Left ventricle myocardium inferior (tissue), 1 donor: ENCODE results near the gene BTN3A1. TPM values are rescaled to one million over a fixed set of nuclear protein-coding genes. Genes with fewer than 3 reads are reported as not detected.

ENCODE experiments used
- DNase-seq: peaks from one replicate; pipeline ENCODE4 v3.0.0-alpha.2; 2020
- H3K27ac ChIP-seq: fragments of 200-600 bp; replicated peaks from 2 replicates; pipeline ENCODE4 v1.8.0; 2021
- H3K27me3 ChIP-seq: fragments of 200-600 bp; 2 replicates; pipeline ENCODE4 v1.8.0; 2021; ENCODE audit warnings: low read depth
- H3K36me3 ChIP-seq: fragments of 200-600 bp; 2 replicates; pipeline ENCODE4 v1.8.0; 2021
- H3K4me1 ChIP-seq: fragments of 200-600 bp; 2 replicates; pipeline ENCODE4 v1.8.0; 2021
- H3K4me3 ChIP-seq: fragments of 200-600 bp; 2 replicates; pipeline ENCODE4 v1.8.0; 2021; ENCODE audit warnings: mild to moderate bottlenecking, moderate library complexity
- H3K9me3 ChIP-seq: fragments of 200-600 bp; replicated peaks from 2 replicates; pipeline ENCODE4 v1.8.0; 2021
- intact Hi-C: fragments of 100-400 bp; cut with micrococcal nuclease; formaldehyde crosslinking; loops from one replicate; pipeline ENCODE4 v1.11.0; 2022
- total RNA-seq: library from RNA; stranded (reverse); fragmentation: NEBNext Ultra II Directional; extraction: Animal tissue kit (Norgen Biotek cat#: 25700); gene quantifications from one replicate; pipeline ENCODE4 v1.2.1, GENCODE V29; 2021
- TF ChIP-seq, protein P1 (sequence below): fragments of 200-600 bp; IDR thresholded peaks from 2 replicates; pipeline ENCODE4 v1.8.0; 2021; ENCODE audit warnings: antibody characterized with exemption, mild to moderate bottlenecking, borderline replicate concordance
- donor health status: DM: no; HTN: yes; CAD: no; lungs with severe emphysema.

BTN3A1 gene
- total RNA-seq, 1 donor from 2014 or later: 9.7 TPM

DNA sequence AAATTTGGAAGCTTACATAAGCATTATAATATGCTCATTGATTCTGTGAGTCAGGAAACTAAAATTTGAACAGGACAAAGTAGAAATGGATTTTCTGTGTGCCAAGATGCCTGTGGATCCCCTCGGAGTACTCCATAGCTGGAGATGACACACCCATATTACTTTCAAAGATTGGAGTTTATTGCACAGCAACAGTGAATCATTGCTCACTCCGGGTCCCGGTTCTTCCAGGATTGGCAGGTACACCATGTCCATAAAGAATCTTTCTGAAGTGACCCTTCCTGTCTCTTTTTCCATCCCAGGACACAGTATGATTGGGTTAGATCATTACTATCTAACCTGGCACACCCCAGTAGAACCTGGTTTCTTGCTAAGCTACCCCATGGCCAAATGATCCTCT is 21.8 kb upstream of the BTN3A1 start:
- Histone ChIP-seq H3K9me3 (no peaks in the 10 kb centered on the region), H3K4me1 (peaks cover 12% of the 10 kb centered on the region), H3K27me3 (no peaks in the 10 kb centered on the region), H3K27ac (no peak overlapping the region), H3K36me3 (no peaks in the 10 kb centered on the region), H3K4me3 (no peak overlapping the region)
- intact Hi-C loops: no loop called here
- DNase-seq: no peak
- TF ChIP-seq, protein P1, sequence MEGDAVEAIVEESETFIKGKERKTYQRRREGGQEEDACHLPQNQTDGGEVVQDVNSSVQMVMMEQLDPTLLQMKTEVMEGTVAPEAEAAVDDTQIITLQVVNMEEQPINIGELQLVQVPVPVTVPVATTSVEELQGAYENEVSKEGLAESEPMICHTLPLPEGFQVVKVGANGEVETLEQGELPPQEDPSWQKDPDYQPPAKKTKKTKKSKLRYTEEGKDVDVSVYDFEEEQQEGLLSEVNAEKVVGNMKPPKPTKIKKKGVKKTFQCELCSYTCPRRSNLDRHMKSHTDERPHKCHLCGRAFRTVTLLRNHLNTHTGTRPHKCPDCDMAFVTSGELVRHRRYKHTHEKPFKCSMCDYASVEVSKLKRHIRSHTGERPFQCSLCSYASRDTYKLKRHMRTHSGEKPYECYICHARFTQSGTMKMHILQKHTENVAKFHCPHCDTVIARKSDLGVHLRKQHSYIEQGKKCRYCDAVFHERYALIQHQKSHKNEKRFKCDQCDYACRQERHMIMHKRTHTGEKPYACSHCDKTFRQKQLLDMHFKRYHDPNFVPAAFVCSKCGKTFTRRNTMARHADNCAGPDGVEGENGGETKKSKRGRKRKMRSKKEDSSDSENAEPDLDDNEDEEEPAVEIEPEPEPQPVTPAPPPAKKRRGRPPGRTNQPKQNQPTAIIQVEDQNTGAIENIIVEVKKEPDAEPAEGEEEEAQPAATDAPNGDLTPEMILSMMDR: no peak

DNA sequence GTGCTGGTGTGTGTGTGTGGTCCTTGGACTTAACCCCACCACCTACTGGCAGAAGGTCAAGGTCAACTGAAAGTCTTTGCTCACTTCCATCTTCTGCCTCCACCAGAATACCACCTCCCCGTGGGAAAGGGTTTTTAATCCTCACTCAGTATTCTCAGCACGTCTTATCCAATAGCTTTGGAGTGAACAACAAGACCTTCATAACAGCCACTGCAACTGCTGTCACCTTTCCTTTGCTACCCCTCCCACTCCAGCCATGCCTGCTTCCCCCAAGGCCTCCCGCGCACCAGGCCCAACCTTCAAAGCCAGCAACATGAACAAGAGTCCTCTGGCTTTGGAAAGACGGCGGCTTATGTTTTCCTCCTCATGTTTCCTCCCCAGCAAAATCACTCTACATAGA is 20.0 kb upstream of the BTN3A1 start:
- Histone ChIP-seq H3K4me3 (no peak overlapping the region), H3K27me3 (no peaks in the 10 kb centered on the region), H3K4me1 (peaks cover 12% of the 10 kb centered on the region), H3K36me3 (no peaks in the 10 kb centered on the region), H3K9me3 (no peaks in the 10 kb centered on the region), H3K27ac (no peak overlapping the region)
- TF ChIP-seq, protein P1: no peak
- intact Hi-C loops: no loop called here
- no peak for DNase-seq

DNA sequence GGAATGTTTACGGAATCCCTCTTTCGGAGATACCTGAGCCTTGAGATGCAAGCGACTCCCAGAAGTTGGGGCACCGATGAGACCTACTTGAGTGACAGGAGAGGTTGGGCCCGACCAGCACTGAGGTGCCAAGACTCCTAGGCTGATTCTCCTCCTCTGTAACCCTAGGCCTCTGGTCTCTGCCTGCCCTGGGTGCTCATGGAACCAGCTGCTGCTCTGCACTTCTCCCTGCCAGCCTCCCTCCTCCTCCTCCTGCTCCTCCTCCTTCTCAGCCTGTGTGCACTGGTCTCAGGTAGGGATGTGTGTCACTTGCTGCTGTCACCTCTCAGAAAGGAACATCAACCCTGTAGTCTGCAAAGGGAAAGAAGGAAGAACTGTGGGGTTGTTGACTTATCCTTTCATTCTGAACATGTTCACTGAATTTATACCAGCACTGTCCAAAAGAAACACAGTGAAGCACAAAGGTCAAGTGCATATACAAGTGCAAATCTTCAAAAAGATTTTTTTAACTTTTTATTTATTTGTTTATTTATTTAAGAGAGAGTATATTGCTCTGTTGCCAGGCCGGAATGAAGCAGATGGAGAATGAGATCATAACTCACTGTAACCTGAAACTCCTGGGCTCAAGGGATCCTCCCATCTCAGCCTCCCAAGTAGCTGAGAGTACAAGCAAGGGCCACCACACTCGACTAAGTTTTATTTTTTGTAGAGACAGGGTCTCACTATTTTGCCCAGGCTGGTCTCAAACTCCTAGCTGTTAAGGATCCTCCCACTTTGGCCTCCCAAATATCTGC is 18.3 kb upstream of the BTN3A1 start:
- Histone ChIP-seq H3K27ac (peak overlapping the region; percentile 52), H3K4me1 (peaks cover 12% of the 10 kb centered on the region), H3K4me3 (peak overlapping the region; percentile 79), H3K27me3 (no peaks in the 10 kb centered on the region), H3K9me3 (no peaks in the 10 kb centered on the region), H3K36me3 (no peaks in the 10 kb centered on the region)
- intact Hi-C loops: no loop called here
- DNase-seq: no peak
- TF ChIP-seq, protein P1: no peak

GRCh38 chr6:26385734-26386125 is 16.3 kb upstream of the BTN3A1 start:
- no peak overlapping the region for H3K27ac ChIP-seq
- H3K4me1 ChIP-seq: peaks cover 12% of the 10 kb centered on the region
- TF ChIP-seq, protein P1: no peak
- H3K9me3 ChIP-seq: no peaks in the 10 kb centered on the region
- peaks cover 12% of the 10 kb centered on the region for H3K36me3 ChIP-seq
- no peak for DNase-seq
- intact Hi-C loops: no loop called here
- no peak overlapping the region for H3K4me3 ChIP-seq
- no peaks in the 10 kb centered on the region for H3K27me3 ChIP-seq

GRCh38 chr6:26387565-26387964 is 14.5 kb upstream of the BTN3A1 start:
- no peak for DNase-seq
- Histone ChIP-seq H3K9me3 (no peaks in the 10 kb centered on the region), H3K4me3 (no peak overlapping the region), H3K27me3 (no peaks in the 10 kb centered on the region), H3K36me3 (peaks cover 18% of the 10 kb centered on the region), H3K27ac (no peak overlapping the region), H3K4me1 (peaks cover 12% of the 10 kb centered on the region)
- intact Hi-C loops: no loop called here
- TF ChIP-seq, protein P1: no peak
